Fibroblast of the aortic adventitia (primary cell): ENCODE measurements around the gene FGFR3. TPM values are rescaled to one million over a fixed set of nuclear protein-coding genes. Genes with fewer than 3 reads are reported as not detected.
"Not testable (repeated sequence)": the region's sequence is repeated elsewhere in the genome, so short reads cannot be mapped to it uniquely, and the experiment has no call there.

ENCODE experiments used
- DNase-seq: peaks from one replicate; pipeline ENCODE4 v3.0.0-alpha.2; 2010; ENCODE audit warnings: low read depth
- H3K4me3 ChIP-seq: 2 replicates; pipeline ENCODE4 v1.5.1; 2011; ENCODE audit warnings: low read depth, mild to moderate bottlenecking, control low read depth, low read length, moderate library complexity
- CTCF ChIP-seq: IDR thresholded peaks from 2 replicates; pipeline ENCODE4 v1.5.1; 2011; ENCODE audit warnings: mild to moderate bottlenecking, low read length, control low read depth, inconsistent platforms; ENCODE audit not compliant: insufficient read depth
- total RNA-seq: library from RNA; depleted of rRNA; stranded (reverse); fragments of >200 nt; gene quantifications from 2 replicates; pipeline ENCODE4 v1.2.3, GENCODE V29; 2012; ENCODE audit warnings: low replicate concordance

The FGFR3 gene
- total RNA-seq, 1 donor = 0.45 TPM

GRCh38 chr4:1833307-1834046 is 40.4 kb downstream of the FGFR3 start:
- TF ChIP-seq CTCF = no peak
- no peak overlapping the region for H3K4me3 ChIP-seq
- DNase-seq = no peak

- no peak for DNase-seq
- TF ChIP-seq CTCF = no peak
- H3K4me3 ChIP-seq = no peak overlapping the region
These were observed 41.1 kb downstream of the FGFR3 start for GRCh38 chr4:1834047-1834775.

GRCh38 chr4:1835836-1836235 is 42.7 kb downstream of the FGFR3 start:
- DNase-seq, H3K4me3 ChIP-seq: not testable (repeated sequence)

- TF ChIP-seq CTCF = no peak
- H3K4me3 ChIP-seq = no peak overlapping the region
- DNase-seq = no peak
These were observed 43.6 kb downstream of the FGFR3 start for GRCh38 chr4:1836650-1837049.

GRCh38 chr4:1837069-1837468 is 44.0 kb downstream of the FGFR3 start:
- TF ChIP-seq CTCF = no peak
- no peak for DNase-seq

GRCh38 chr4:1839282-1839681 is 46.2 kb downstream of the FGFR3 start:
- TF ChIP-seq CTCF = no peak
- DNase-seq = no peak
- H3K4me3 ChIP-seq = no peak overlapping the region

More at GRCh38 chr4:1837069-1837468, 44.0 kb downstream of the FGFR3 start:
- H3K4me3 ChIP-seq = no peak overlapping the region

- no peak for TF ChIP-seq CTCF
- no peak for DNase-seq
- H3K4me3 ChIP-seq = no peak overlapping the region
These were observed 48.3 kb downstream of the FGFR3 start for GRCh38 chr4:1841201-1841886.
